ENCODE measurements around the gene HIVEP1.
"Not testable (repeated sequence)": the region's sequence is repeated elsewhere in the genome, so short reads cannot be mapped to it uniquely, and the experiment has no call there.

The HIVEP1 gene

DNA sequence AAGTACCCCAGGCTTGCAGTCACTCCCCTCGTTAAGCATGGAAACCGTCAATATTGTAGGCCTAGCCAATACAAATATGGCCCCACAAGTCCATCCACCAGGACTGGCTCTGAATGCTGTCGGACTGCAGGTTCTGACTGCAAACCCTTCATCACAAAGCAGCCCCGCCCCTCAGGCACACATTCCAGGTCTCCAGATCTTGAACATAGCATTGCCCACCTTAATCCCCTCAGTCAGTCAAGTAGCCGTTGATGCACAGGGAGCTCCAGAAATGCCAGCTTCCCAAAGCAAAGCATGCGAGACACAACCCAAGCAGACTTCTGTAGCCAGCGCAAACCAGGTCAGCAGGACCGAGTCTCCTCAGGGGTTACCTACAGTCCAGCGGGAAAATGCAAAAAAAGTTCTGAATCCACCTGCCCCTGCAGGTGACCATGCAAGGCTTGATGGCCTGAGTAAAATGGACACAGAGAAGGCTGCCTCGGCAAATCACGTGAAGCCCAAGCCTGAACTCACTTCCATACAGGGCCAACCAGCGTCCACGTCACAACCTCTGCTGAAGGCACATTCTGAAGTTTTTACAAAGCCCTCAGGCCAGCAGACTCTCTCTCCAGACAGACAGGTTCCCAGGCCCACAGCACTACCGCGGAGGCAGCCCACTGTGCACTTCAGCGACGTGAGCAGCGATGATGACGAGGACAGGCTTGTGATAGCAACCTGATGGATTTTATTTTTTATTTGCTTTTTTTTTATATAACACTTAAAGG is 151.8 kb downstream of the HIVEP1 start:
- DNase-seq, result no peak

DNA sequence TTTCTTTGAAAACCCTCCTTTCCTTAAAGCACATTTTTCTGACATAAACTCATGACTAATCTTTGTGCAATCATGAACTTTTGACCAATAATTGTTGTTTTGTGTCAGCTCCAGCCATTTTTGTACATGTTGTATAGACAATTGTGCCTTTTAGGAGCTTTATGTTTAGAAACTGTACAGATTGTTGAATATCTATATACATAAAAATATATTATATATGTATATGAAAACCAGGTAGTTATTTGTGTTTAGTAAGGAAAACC is 152.3 kb downstream of the HIVEP1 start:
- no peak for DNase-seq

GRCh38 chr6:12165297-12165696 is 153.2 kb downstream of the HIVEP1 start:
- DNase-seq, result no peak

GRCh38 chr6:12165722-12166280 is 153.7 kb downstream of the HIVEP1 start:
- DNase-seq, result no peak

DNA sequence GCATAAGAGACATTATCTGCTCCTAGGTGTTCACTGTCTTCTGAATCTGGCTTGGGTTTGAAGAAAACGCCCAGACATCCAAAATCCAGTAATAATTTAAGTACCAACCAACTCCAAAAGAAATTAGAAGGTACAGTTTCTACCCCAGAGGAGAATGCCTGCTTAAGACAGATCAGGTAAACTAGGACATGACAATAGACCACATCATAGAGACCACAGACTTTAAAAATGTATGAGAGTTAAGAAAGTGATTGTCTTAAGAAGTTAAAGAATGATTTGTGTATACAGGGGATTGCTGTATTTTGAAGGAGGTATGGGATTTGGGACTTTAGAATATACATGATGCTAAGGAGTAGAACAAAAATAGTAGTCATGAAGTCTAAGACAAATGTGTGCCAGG is 157.3 kb downstream of the HIVEP1 start:
- DNase-seq, result no peak

GRCh38 chr6:12170351-12171092 is 158.4 kb downstream of the HIVEP1 start:
- no peak for DNase-seq

GRCh38 chr6:12171717-12172116 is 159.6 kb downstream of the HIVEP1 start:
- no peak for DNase-seq

GRCh38 chr6:12172572-12172971 is 160.5 kb downstream of the HIVEP1 start:
- DNase-seq, result no peak

DNA sequence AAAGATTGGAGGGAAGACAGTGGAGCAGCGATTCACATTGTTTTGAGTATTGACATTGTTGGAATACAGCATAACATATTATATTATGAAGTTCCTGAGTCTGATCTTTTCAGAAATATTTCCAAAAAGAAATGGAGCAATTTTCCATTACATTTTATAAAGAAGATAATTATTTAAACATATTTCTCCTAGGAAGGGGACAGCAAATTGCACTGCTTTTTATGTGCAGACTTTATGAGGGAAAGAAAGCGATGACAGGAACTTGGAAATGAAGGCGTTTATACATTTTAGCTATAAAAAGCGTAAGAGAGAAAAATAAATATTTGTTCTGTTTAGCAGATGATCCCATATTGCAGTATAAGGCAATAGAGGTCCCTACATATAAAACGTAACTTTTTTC is 161.1 kb downstream of the HIVEP1 start:
- no peak for DNase-seq

GRCh38 chr6:12173661-12174060 is 161.5 kb downstream of the HIVEP1 start:
- DNase-seq, result no peak

- DNase-seq, result no peak
Observed at GRCh38 chr6:12174878-12175277, 162.8 kb downstream of the HIVEP1 start.

- no peak for DNase-seq
Observed at GRCh38 chr6:12175626-12176025, 163.5 kb downstream of the HIVEP1 start.

DNA sequence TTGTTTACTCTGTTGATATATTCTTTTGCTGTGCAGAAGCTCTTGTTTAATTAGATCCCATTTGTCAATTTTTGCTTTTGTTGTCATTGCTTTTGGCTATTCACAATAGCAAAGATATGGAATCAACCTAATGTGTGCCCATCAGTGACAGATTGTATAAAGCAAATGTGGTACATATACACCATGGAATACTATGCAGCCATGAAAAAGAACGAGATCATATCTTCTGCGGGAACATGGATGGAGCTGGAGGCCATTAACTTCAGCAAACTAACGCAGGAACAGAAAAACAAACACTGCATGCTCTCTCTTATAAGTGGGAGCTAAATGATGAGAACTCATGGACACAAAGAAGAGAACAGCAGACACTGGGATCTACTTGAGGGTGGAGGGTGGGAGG is 164.7 kb downstream of the HIVEP1 start:
- not testable (repeated sequence) for DNase-seq

DNA sequence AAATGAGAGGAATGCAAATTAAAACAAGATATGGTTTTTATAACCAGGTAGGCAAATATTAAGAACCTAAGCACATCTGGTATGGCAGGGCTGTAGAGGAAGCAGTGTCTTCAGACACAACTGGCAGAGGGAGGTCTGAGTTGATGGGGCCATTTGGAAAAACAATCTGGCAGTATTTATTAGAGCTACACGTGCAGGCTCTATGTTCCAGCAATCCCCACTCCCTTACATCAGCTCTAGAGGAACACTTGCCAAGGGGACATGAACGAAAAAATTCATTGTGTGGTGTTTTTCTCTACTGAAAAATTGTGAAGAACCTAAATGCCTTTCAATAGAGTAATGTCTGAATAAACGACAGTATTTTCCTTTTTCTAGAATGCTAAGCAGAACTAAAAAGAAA is 166.4 kb downstream of the HIVEP1 start:
- no peak for DNase-seq

- no peak for DNase-seq
Observed at GRCh38 chr6:12181481-12181880, 169.4 kb downstream of the HIVEP1 start.

GRCh38 chr6:12182676-12183075 is 170.6 kb downstream of the HIVEP1 start:
- DNase-seq, result no peak

- DNase-seq, result no peak
Observed at GRCh38 chr6:12185081-12185673, 173.1 kb downstream of the HIVEP1 start.

DNA sequence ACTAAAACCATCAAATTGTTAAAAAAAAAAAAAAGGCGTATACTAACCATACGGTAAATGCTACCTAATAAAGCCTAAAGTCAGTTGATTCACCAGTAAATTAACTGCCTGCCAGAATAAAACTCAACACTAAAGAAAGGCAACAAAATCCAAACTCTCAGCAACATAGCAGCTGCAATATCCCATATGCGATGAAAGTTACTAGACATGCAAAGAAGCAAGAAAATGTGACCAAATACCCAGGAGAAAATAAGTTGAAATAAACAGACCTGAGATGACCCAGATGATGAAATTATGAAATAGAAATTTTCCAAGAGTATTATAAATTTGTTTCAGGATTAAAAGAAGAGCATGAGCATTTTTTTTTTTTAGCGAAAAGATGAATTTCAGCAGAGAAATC is 174.4 kb downstream of the HIVEP1 start:
- DNase-seq, result no peak

DNA sequence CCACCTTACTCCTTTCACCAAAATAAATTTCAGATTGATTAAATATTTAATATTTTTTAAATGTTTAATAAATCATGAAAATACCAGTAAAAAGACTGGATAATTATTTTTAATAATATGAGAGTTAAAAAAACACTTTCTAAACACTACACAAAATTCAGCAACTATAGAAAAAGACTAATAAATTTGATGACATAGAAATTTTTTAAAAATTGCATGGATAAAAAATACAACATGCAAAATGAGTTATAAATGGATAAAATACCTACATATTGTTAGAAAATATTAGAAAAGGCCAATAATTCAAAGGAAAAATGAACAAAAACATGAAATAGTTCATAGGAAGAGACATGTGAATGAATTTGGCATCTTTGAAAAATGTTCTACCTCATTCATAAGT is 177.0 kb downstream of the HIVEP1 start:
- no peak for DNase-seq

GRCh38 chr6:12189661-12190060 is 177.5 kb downstream of the HIVEP1 start:
- DNase-seq, result no peak

DNA sequence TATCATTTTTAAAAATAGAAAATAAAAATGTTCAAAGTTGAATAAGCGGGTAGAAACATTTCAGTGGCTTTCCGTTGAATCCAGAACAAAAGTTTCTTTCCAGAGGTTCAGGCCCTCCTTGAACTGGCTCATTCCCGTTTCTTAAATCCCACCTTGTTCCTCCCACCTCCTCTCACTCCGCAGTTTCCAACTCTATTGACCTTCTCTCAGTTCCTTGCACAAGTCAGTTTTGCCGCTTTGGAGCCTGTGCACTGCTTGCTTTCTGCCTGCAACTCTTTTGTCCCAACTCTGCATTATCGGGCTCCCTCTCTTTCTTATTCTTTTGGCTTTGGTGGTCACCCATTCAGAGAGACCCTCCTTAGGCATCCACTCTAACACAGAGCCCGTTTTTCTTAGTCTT is 178.1 kb downstream of the HIVEP1 start:
- DNase-seq, result no peak

GRCh38 chr6:12196326-12196936 is 184.3 kb downstream of the HIVEP1 start:
- no peak for DNase-seq

GRCh38 chr6:12198851-12199250 is 186.7 kb downstream of the HIVEP1 start:
- no peak for DNase-seq
